IMR-90 (cell line): ENCODE measurements around the gene GPAT3. TPM values are rescaled to one million over a fixed set of nuclear protein-coding genes. Genes with fewer than 3 reads are reported as not detected.

Experiments used
- ATAC-seq: fragments of 200-7000 bp; cut with Tn5 transposase; 2 replicates; pipeline ENCODE4 v1.9.1; 2020; ENCODE audit warnings: low read depth, mild to moderate bottlenecking, moderate library complexity
- BruUV-seq: library from RNA; stranded (reverse); fragments of 400-500 nt; replicated peaks from 2 replicates; lab custom pipeline; 2021; lab: Mats Ljungman, UMichigan
- CTCF ChIA-PET: fragments of 300-600 bp; formaldehyde crosslinking; extraction: SDS; loops from one replicate; lab custom pipeline; 2021; ENCODE audit warnings: antibody characterized with exemption; lab: Yijun Ruan, JAX
- POLR2A ChIA-PET: fragments of 300-600 bp; sonication (Branson Sonifier 250); formaldehyde crosslinking; loops from one replicate; lab custom pipeline; 2022; ENCODE audit warnings: antibody characterized with exemption; ENCODE audit not compliant: unreplicated experiment; lab: Charles Lee
- DNase-seq: peaks from one replicate; pipeline ENCODE4 v3.0.0; 2013
- H2AFZ ChIP-seq: replicated peaks from 2 replicates; pipeline ENCODE3; 2013; ENCODE audit warnings: low read length, mild to moderate bottlenecking; ENCODE audit not compliant: poor library complexity
- H2AK5ac ChIP-seq: 2 replicates; pipeline ENCODE4 v1.6.1; 2013; ENCODE audit warnings: low read depth, low read length, inconsistent platforms
- H2AK9ac ChIP-seq: replicated peaks from 2 replicates; pipeline ENCODE3; 2013; ENCODE audit warnings: mild to moderate bottlenecking, low read depth, low read length, moderate library complexity; ENCODE audit not compliant: poor library complexity
- H2BK120ac ChIP-seq: 2 replicates; pipeline ENCODE4 v1.6.1; 2013; ENCODE audit warnings: low read depth, low read length, inconsistent platforms
- H2BK15ac ChIP-seq: 3 replicates; pipeline ENCODE4 v1.6.1; 2013; ENCODE audit warnings: low read depth, low read length, inconsistent platforms
- H2BK20ac ChIP-seq: 2 replicates; pipeline ENCODE4 v1.6.1; 2013; ENCODE audit warnings: low read depth, mild to moderate bottlenecking, inconsistent platforms, low read length, moderate library complexity
- H2BK5ac ChIP-seq: 2 replicates; pipeline ENCODE4 v1.6.1; 2013; ENCODE audit warnings: mild to moderate bottlenecking, low read depth, low read length, inconsistent platforms; ENCODE audit not compliant: poor library complexity, severe bottlenecking
- H3K14ac ChIP-seq: replicated peaks from 2 replicates; pipeline ENCODE4 v1.6.1; 2013; ENCODE audit warnings: low read depth, low read length, inconsistent platforms
- H3K18ac ChIP-seq: 2 replicates; pipeline ENCODE4 v1.6.1; 2013; ENCODE audit warnings: low read depth, low read length, control low read depth
- H3K23ac ChIP-seq: 2 replicates; pipeline ENCODE4 v1.6.1; 2013; ENCODE audit warnings: low read depth, low read length, inconsistent platforms
- H3K27ac ChIP-seq: 2 replicates; pipeline ENCODE4 v1.5.1; 2013; ENCODE audit warnings: mild to moderate bottlenecking, control low read depth, low read length; ENCODE audit not compliant: insufficient read depth
- H3K27me3 ChIP-seq: 2 replicates; pipeline ENCODE4 v1.6.1; 2013; ENCODE audit warnings: low read length; ENCODE audit not compliant: control insufficient read depth, insufficient read depth
- H3K36me3 ChIP-seq: 2 replicates; pipeline ENCODE4 v1.6.1; 2013; ENCODE audit warnings: low read length, mixed read lengths; ENCODE audit not compliant: control insufficient read depth, insufficient read depth
- H3K4ac ChIP-seq: 2 replicates; pipeline ENCODE4 v1.6.1; 2013; ENCODE audit warnings: low read depth, low read length, inconsistent platforms
- H3K4me1 ChIP-seq: 2 replicates; pipeline ENCODE4 v1.6.1; 2013; ENCODE audit warnings: low read length, mixed read lengths; ENCODE audit not compliant: control insufficient read depth, insufficient read depth
- H3K4me2 ChIP-seq: 2 replicates; pipeline ENCODE4 v1.6.1; 2013; ENCODE audit warnings: low read depth, mild to moderate bottlenecking, control low read depth, low read length, moderate library complexity
- H3K4me3 ChIP-seq: 2 replicates; pipeline ENCODE4 v1.5.1; 2013; ENCODE audit warnings: low read depth, mild to moderate bottlenecking, control low read depth, low read length, moderate library complexity; ENCODE audit not compliant: insufficient read depth
- H3K56ac ChIP-seq: 2 replicates; pipeline ENCODE4 v1.6.1; 2013; ENCODE audit warnings: low read length, inconsistent platforms; ENCODE audit not compliant: insufficient read depth; ENCODE audit errors: extremely low read depth
- H3K79me1 ChIP-seq, 2 experiments: 2 replicates each; pipeline ENCODE4 v1.6.1; 2013; ENCODE audit warnings: low read length in 2 of 2, inconsistent platforms in 1 of 2, low read depth in 1 of 2
- H3K9ac ChIP-seq: 2 replicates; pipeline ENCODE4 v1.6.1; 2013; ENCODE audit warnings: low read depth, low read length, control low read depth
- H3K9me1 ChIP-seq: 2 replicates; pipeline ENCODE4 v1.6.1; 2013; ENCODE audit warnings: low read length, inconsistent platforms; ENCODE audit not compliant: insufficient read depth
- H3K9me3 ChIP-seq: 2 replicates; pipeline ENCODE4 v1.6.1; 2013; ENCODE audit warnings: low read length; ENCODE audit not compliant: control insufficient read depth, insufficient read depth
- H4K20me1 ChIP-seq: 2 replicates; pipeline ENCODE4 v1.6.1; 2013; ENCODE audit warnings: low read length, inconsistent platforms; ENCODE audit not compliant: insufficient read depth
- H4K5ac ChIP-seq: 2 replicates; pipeline ENCODE4 v1.6.1; 2013; ENCODE audit warnings: mild to moderate bottlenecking, low read depth, low read length, control low read depth
- H4K8ac ChIP-seq, 2 experiments: 2 replicates each; pipeline ENCODE4 v1.6.1; 2013; ENCODE audit warnings: low read depth in 2 of 2, low read length in 2 of 2, control low read depth in 1 of 2, inconsistent platforms in 1 of 2
- H4K91ac ChIP-seq: 2 replicates; pipeline ENCODE4 v1.6.1; 2013; ENCODE audit warnings: low read depth, low read length, inconsistent platforms; ENCODE audit not compliant: insufficient read depth
- BHLHE40 ChIP-seq: fragments of 150-350 bp; IDR thresholded peaks from 2 replicates; pipeline ENCODE4 v1.6.1; 2016; ENCODE audit warnings: mild to moderate bottlenecking, low read depth, low read length
- CEBPB ChIP-seq: IDR thresholded peaks from 2 replicates; pipeline ENCODE4 v1.6.1; 2012; ENCODE audit warnings: low read depth, low read length, improper control_type of control experiment
- CHD1 ChIP-seq: IDR thresholded peaks from 2 replicates; pipeline ENCODE4 v1.6.1; 2012; ENCODE audit warnings: low read depth, low read length, improper control_type of control experiment
- CTCF ChIP-seq: conservative IDR thresholded peaks from 2 replicates; pipeline ENCODE4 v1.5.1; 2012; ENCODE audit warnings: mild to moderate bottlenecking, low read depth, low read length, improper control_type of control experiment
- FOS ChIP-seq: fragments of 150-350 bp; IDR thresholded peaks from 2 replicates; pipeline ENCODE4 v1.6.1; 2016; ENCODE audit warnings: low read depth, low read length
- MAFK ChIP-seq: IDR thresholded peaks from 2 replicates; pipeline ENCODE4 v1.6.1; 2012; ENCODE audit warnings: low read depth, low read length, improper control_type of control experiment
- MAZ ChIP-seq: IDR thresholded peaks from 2 replicates; pipeline ENCODE4 v1.6.1; 2012; ENCODE audit warnings: low read depth, mild to moderate bottlenecking, low read length, improper control_type of control experiment, moderate library complexity, borderline replicate concordance
- MXI1 ChIP-seq: IDR thresholded peaks from 2 replicates; pipeline ENCODE4 v1.6.1; 2012; ENCODE audit warnings: low read depth, mild to moderate bottlenecking, low read length, moderate library complexity, borderline replicate concordance
- NFE2L2 ChIP-seq: fragments of 150-350 bp; IDR thresholded peaks from 2 replicates; pipeline ENCODE4 v1.6.1; 2016; ENCODE audit warnings: low read depth, mild to moderate bottlenecking, low read length
- POLR2A ChIP-seq: IDR thresholded peaks from 2 replicates; pipeline ENCODE4 v1.6.1; 2012; ENCODE audit warnings: mild to moderate bottlenecking, low read depth, low read length
- RAD21 ChIP-seq: IDR thresholded peaks from 2 replicates; pipeline ENCODE4 v1.6.1; 2012; ENCODE audit warnings: low read length, improper control_type of control experiment
- RCOR1 ChIP-seq: IDR thresholded peaks from 2 replicates; pipeline ENCODE4 v1.6.1; 2012; ENCODE audit warnings: mild to moderate bottlenecking, low read length, improper control_type of control experiment; ENCODE audit not compliant: insufficient replicate concordance
- RFX5 ChIP-seq: IDR thresholded peaks from 2 replicates; pipeline ENCODE4 v1.8.0; 2012; ENCODE audit warnings: low read depth, mild to moderate bottlenecking, low read length, moderate library complexity
- SMC3 ChIP-seq: fragments of 150-350 bp; IDR thresholded peaks from 2 replicates; pipeline ENCODE4 v1.6.1; 2016; ENCODE audit warnings: low read depth, mild to moderate bottlenecking, antibody characterized with exemption, low read length, moderate library complexity
- USF2 ChIP-seq: fragments of 150-350 bp; IDR thresholded peaks from 2 replicates; pipeline ENCODE4 v1.6.1; 2017; ENCODE audit warnings: mild to moderate bottlenecking, antibody characterized with exemption, low read length, low read depth
- WGBS, 2 experiments: methylation state at CpG; one replicate each; pipeline versions ENCODE4 v1.1.5 to v1.1.7; 2013; ENCODE audit warnings: missing lambda C conversion rate in 2 of 2; ENCODE audit not compliant: insufficient read length in 1 of 2; ENCODE audit errors: extremely low coverage in 2 of 2; 5-methylcytosine and 5-hydroxymethylcytosine counted together
- dilution Hi-C: fragments of 300-500 bp; cut with HindIII; formaldehyde crosslinking; loops from one replicate; pipeline ENCODE4 v1.14.3; 2018; ENCODE audit warnings: low sequenced_read_pairs; ENCODE audit not compliant: unreplicated experiment
- in situ Hi-C: fragments of 300-500 bp; cut with MboI; formaldehyde crosslinking; loops from 3 replicates; pipeline ENCODE4 v1.14.3; 2019; ENCODE audit warnings: low sequenced_read_pairs, inconsistent platforms, mixed read lengths
- intact Hi-C: fragments of 100-400 bp; cut with micrococcal nuclease; formaldehyde crosslinking; loops from 2 replicates; pipeline ENCODE4 v1.10.0; 2022
- polyA plus RNA-seq, 3 experiments: library from polyadenylated mRNA; depleted of rRNA; stranded (reverse); fragments of >200 nt; gene quantifications; 2 replicates each; pipeline ENCODE4 v1.2.3, GENCODE V29; 2012; ENCODE audit warnings: low replicate concordance in 1 of 3
- total RNA-seq: library from RNA; depleted of rRNA; stranded (reverse); fragments of >200 nt; gene quantifications from 2 replicates; pipeline ENCODE4 v1.2.3, GENCODE V29; 2012
- TF ChIP-seq, protein P1 (sequence below): fragments of 150-350 bp; IDR thresholded peaks from 2 replicates; pipeline ENCODE4 v1.6.1; 2016; ENCODE audit warnings: low read depth, mild to moderate bottlenecking, low read length, moderate library complexity, borderline replicate concordance

Gene GPAT3
- total and polyA plus RNA-seq, 2 of the 4 experiments (the other 2 are of a cell fraction): 1.3 to 2.9 TPM

DNA sequence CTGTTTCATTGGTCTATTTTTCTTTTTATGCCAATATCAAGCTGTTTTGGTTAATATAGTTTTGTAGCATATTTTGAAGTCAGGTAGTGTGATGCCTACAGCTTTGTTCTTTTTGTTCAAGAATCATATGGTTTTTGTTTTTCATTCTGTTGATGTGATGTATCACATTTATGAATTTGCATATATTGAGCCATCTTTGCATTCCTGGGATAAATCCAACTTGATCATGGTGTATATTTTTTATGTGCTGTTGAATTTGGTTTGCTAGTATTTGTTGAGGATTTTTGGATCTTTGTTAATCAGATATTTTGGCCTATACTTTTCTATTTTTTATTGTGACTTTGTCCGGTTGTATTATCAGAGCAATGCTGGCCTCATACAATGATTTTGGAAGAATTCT is 74.8 kb downstream of the GPAT3 start:
- H3K9me3 ChIP-seq: peaks cover 14% of the 10 kb centered on the region
- intact Hi-C loops (no loop called here), in situ Hi-C loops (no loop called here), dilution Hi-C loops (no loop called here)
- H3K9me1 ChIP-seq: no peaks in the 10 kb centered on the region
- no peak overlapping the region for H2BK5ac ChIP-seq
- H4K91ac ChIP-seq: no peak overlapping the region
- ChIA-PET POLR2A (no interaction called here), CTCF (no interaction called here)
- no peaks in the 10 kb centered on the region for H4K20me1 ChIP-seq
- no peaks in the 10 kb centered on the region for H3K4me1 ChIP-seq
- H3K79me1 ChIP-seq: no peaks in the 10 kb centered on the region
- no peak overlapping the region for H2AK9ac ChIP-seq
- H2BK15ac ChIP-seq: no peak overlapping the region
- H3K27me3 ChIP-seq: no peaks in the 10 kb centered on the region
- no peak for ATAC-seq
- H3K23ac ChIP-seq: no peak overlapping the region
- H3K4me3 ChIP-seq: no peak overlapping the region
- no CpG with 5 or more reads among the region's 1 CpG for WGBS, 2 experiments
- H3K9ac ChIP-seq: no peak overlapping the region
- H2BK20ac ChIP-seq: no peak overlapping the region
- H2BK120ac ChIP-seq: no peak overlapping the region
- no peak overlapping the region for H2AK5ac ChIP-seq
- BruUV-seq: no TSS peak
- H3K14ac ChIP-seq: no peak overlapping the region
- no peak overlapping the region for H3K56ac ChIP-seq
- no peak overlapping the region for H3K27ac ChIP-seq
- no peak overlapping the region for H3K4ac ChIP-seq
- no peak overlapping the region for H4K5ac ChIP-seq
- H4K8ac ChIP-seq: no peak overlapping the region
- H2AFZ ChIP-seq: no peak overlapping the region
- no peak overlapping the region for H3K4me2 ChIP-seq
- DNase-seq: no peak
- no peak for TF ChIP-seq MAFK
- TF ChIP-seq CEBPB: no peak
- TF ChIP-seq, protein P1, sequence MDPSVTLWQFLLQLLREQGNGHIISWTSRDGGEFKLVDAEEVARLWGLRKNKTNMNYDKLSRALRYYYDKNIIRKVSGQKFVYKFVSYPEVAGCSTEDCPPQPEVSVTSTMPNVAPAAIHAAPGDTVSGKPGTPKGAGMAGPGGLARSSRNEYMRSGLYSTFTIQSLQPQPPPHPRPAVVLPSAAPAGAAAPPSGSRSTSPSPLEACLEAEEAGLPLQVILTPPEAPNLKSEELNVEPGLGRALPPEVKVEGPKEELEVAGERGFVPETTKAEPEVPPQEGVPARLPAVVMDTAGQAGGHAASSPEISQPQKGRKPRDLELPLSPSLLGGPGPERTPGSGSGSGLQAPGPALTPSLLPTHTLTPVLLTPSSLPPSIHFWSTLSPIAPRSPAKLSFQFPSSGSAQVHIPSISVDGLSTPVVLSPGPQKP: no peak
- TF ChIP-seq CTCF: no peak
- no peak for TF ChIP-seq RAD21
- TF ChIP-seq MXI1: no peak
- TF ChIP-seq CHD1: no peak
- TF ChIP-seq RCOR1: no peak
- TF ChIP-seq RFX5: no peak
- no peak for TF ChIP-seq FOS
- no peak for TF ChIP-seq SMC3
- no peak for TF ChIP-seq USF2
- no peak for TF ChIP-seq POLR2A
- no peak for TF ChIP-seq NFE2L2
- no peak for TF ChIP-seq MAZ
- TF ChIP-seq BHLHE40: no peak
- no peak overlapping the region for H3K18ac ChIP-seq
- H3K36me3 ChIP-seq: no peaks in the 10 kb centered on the region
